Esophagus mucosa (tissue), 1 donor: Measurements from ENCODE around the gene NKX3-2. TPM values are rescaled to one million over a fixed set of nuclear protein-coding genes. Genes with fewer than 3 reads are reported as not detected.

ENCODE experiments used
- ATAC-seq: fragments of 200-7000 bp; cut with Tn5 transposase; one replicate; pipeline ENCODE4 v1.9.1; 2020
- total RNA-seq: library from RNA; stranded (reverse); gene quantifications from one replicate; pipeline ENCODE4 v1.2.4, GENCODE V29; 2023
- donor health status: DM: yes; HTN: yes; CAD: no.

NKX3-2 gene
- total RNA-seq, 1 donor from 2014 or later, result not detected

- ATAC-seq, result no peak
These were observed 13.3 kb downstream of the NKX3-2 start for GRCh38 chr4:13530823-13531624.

GRCh38 chr4:13529128-13529919 is 15.0 kb downstream of the NKX3-2 start:
- no peak for ATAC-seq

- no peak for ATAC-seq
These were observed 15.5 kb downstream of the NKX3-2 start for GRCh38 chr4:13528821-13529127.

DNA sequence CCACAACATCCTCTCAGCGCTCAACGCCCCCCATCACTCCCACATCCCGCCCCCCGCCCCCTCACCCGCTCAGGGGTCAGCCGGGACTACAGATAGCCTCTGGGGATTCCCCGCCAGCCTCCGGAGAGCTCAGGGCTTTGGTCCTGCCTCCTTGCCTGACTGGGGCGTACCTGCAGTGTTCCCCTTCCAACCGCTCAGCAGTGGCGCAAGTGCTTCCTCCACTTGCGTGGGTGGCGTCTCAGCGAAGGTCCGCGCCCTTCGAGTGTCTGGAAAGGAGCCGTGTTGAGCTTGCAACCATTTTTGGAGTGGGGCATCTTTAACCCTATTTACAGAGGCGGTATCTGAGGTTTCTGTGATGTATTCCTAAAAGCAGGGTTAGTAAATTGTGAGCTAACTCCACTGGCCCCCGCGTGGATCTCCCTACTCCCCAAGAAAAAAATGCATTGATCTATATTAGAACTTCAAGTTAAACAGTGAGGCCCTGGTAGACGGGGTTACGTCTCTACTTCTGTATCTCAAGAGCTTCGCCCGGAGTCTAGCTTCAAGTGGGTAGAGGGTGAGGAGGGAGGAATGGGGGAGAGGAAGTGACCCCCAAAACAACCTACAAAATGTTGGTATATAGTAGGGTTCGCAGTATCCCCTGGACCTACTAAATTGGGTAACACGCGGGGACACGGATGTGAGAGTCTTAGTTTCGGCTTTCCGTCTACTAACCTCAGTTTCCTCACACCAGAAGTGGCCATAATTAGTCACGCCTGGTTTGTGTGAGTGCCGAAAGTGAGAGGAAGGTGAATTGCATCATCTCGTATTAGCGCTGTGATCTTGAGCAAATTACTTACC is 16.1 kb downstream of the NKX3-2 start:
- peak; percentile 28 for ATAC-seq

- ATAC-seq, result no peak
These were observed 16.9 kb downstream of the NKX3-2 start for GRCh38 chr4:13527192-13527980.

DNA sequence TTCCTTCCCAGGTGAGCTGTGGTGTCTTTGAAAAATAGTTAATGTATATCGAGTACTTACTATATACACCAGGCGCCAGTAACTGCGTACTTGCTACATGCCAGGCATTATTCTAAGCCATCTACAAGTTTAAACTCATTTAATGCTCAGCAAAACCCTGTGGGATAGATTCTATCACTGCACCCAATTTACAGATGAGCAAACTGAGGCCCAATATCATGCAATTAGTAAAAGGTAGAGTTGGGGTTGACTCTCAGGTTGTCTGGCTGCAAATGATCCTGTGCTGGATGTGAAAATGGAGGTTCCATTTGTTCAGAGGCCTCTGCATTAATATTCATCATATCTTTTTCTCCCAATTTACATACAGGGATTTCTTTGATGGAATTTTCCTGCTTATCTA is 17.6 kb downstream of the NKX3-2 start:
- ATAC-seq, result no peak

- ATAC-seq, result no peak
These were observed 18.6 kb downstream of the NKX3-2 start for GRCh38 chr4:13525606-13526281.

DNA sequence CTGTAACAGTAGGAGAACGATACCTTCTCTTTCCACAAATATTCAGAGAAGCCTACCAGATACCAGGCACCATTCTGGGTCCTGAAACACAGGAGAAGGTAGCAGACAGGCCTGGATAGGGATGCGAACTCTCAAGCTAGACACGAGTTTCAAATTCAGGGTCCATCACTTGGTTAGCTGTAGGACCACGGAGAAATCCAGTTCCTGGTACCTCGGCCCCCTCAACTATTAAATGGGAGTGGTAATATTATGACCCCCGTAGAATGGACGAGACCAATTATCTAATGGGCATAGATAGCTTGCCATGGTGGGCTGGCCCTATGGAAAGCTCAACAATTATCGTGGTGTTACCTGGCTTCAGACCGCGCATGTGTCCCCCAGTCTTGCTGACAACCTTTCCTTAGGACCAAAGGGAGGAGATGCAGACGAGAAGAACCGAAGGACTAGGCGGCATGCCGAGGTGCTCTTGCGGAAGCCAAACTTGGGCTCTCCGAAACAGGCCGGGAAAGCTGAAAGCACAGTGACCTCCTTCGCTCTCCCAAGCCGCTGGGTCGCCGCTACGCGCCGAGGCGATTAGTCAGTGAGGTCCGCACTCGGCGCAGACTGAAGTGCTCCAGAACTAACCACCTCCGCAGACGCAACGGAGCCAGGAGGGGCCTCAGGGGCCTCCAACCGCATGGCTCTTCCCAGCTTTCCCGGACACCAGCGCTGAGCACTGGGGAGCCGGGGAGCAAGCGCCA is 19.6 kb downstream of the NKX3-2 start:
- no peak for ATAC-seq

DNA sequence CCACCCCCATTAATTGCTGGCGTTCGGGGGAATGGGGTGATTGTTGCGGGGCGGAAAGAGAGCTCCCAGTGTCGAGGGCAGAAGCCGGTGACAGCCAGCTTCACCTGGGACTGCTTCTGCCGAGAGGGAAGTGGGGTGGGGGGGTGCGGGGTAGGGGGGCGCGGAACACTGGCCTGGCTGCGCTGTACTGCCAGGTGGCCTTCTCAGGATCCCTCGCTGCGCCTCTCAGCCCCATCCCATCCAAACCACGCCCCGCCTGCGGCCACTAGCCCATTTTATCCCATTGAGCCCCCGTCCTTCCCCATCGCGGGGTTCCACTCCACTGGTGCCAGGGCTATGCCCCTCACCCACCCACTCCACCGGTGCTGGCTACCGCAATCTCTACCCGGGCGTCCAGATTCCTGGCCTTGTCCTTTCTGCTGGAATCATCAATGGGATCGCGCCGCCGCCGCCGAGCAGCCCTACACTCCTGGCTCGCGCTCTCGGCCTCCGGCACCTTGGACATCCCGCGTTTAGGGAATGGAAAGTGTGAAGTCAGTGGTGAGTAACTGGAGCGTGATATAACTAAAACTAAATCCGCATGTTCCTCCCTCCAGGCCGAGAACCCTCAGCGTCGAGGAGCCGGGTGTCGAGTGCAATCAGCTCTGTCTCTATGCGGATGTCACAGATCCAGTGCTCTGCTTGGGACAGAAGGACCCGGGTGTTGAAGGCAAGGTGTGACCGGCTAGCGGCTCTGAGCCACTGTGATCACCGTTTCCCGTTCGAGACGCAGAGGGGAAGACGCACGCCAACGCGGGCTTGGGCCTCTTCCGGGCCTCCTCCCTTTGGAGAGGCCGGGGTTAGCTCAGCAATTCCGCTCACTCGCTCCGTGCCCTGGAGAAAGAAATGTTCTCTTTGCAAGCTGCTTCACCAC is 20.5 kb downstream of the NKX3-2 start:
- ATAC-seq, result no peak

GRCh38 chr4:13523105-13523477 is 21.2 kb downstream of the NKX3-2 start:
- ATAC-seq, result no peak

- ATAC-seq, result no peak
These were observed 21.8 kb downstream of the NKX3-2 start for GRCh38 chr4:13522282-13523104.

DNA sequence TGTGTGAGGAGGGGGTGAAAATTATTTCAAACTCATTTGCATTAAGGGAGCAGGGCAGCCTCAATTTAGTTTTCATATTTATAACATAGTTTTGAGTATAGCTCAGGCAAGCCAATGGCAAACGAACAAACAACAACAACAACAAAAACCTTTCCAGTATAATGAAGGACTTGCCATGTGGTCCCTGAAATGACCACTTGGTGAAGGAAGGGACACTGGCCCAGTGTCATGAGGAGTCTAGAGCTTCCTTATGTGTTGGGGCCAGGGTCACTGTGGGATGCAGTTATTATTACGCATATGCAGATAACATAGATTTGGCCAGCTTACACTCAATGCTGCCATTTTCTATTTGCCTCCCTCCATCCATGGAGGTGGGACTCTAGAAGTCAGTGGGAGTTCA is 23.3 kb downstream of the NKX3-2 start:
- no peak for ATAC-seq

- no peak for ATAC-seq
These were observed 27.9 kb downstream of the NKX3-2 start for GRCh38 chr4:13516315-13516860.

DNA sequence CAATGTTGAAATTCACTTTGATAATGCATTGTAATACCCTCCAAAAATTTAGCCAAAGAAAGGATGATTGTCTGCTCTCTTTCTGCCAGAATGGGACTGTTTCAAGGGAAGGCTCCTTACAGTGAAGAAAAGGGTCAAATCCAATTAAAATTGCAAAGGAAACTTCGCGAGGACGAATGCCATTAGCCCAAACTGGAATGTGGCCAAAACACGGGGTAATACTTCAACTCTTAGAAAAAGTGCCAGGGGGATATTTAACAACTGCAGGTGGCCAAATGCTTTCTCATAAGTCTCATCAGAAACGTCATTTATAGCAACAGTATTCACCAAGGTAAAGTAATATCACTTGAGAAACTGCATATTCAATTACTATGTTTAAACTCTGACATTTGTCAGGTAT is 29.0 kb downstream of the NKX3-2 start:
- no peak for ATAC-seq

DNA sequence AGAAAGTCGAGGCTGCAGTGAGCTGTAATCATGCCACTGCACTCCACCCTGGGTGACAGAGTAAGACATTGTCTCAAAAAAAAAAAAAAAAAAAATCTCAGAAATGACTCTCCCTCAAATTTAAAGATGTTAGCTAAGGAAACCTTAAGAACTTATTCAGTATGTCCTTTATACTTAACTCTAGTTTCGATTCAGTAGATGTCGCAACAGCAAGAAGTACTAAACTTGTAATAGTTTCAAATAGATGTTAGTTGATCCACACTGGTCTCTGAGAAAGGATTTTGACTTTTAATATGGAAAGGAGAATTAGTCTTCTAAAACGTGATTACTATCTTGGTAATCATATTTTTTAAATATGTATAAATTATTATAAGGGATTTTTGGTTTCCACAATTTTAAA is 29.6 kb downstream of the NKX3-2 start:
- ATAC-seq, result no peak

- no peak for ATAC-seq
These were observed 33.2 kb downstream of the NKX3-2 start for GRCh38 chr4:13511101-13511500.

- no peak for ATAC-seq
These were observed 34.9 kb downstream of the NKX3-2 start for GRCh38 chr4:13509442-13509841.

- no peak for ATAC-seq
These were observed 39.9 kb downstream of the NKX3-2 start for GRCh38 chr4:13504374-13504773.

DNA sequence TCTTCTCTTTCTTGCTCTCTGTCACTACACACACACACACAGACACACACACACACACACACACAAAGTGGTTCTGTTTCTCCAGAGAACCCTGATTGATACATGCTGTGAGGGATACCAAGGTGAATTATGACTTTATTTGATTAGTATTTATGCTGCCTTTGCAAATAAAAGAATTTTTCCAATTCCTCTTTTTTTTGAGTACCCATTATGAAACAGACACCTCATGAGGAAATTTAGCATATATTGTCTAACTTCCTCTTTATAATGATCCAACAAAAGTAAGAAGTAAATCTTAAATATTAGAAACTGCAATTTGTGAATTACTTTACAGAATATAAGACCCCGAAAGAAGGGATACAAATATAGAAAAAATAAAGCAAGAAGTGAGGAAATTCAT is 45.8 kb downstream of the NKX3-2 start:
- no peak for ATAC-seq
